ENCODE results near the gene THEM5.

GRCh38 chr1:151822404-151822803 is 31.1 kb downstream of the THEM5 start:
- TF ChIP-seq CTCF (conservative IDR thresholded peaks at IDR 0.05 in 1 of 2, IDR thresholded peaks at IDR 0.05 in 1 of 2; ENCODE audit: extremely low read depth in 1 of 2, insufficient read depth in 1 of 2, low read depth in 1 of 2, low read length in 2 of 2) (no peak), EZH2 (IDR thresholded peaks at IDR 0.05; ENCODE audit: borderline replicate concordance, low read length) (no peak)

Measured in mammary epithelial cell (primary cell).